AG04450 (cell line): ENCODE results near the gene IKZF3. TPM values are rescaled to one million over a fixed set of nuclear protein-coding genes. Genes with fewer than 3 reads are reported as not detected.
"Not testable (repeated sequence)": the region's sequence is repeated elsewhere in the genome, so short reads cannot be mapped to it uniquely, and the experiment has no call there.

Source experiments
- CTCF ChIA-PET: fragments of 300-600, 350-600 bp; formaldehyde crosslinking; extraction: SDS; loops from one replicate; lab custom pipeline; 2022; ENCODE audit warnings: antibody characterized with exemption, inconsistent platforms; lab: Charles Lee
- POLR2A ChIA-PET: fragments of 350-600 bp; formaldehyde crosslinking; extraction: SDS; loops from one replicate; lab custom pipeline; 2021; ENCODE audit warnings: antibody characterized with exemption, inconsistent platforms; lab: Yijun Ruan, JAX
- DNase-seq: peaks from one replicate; pipeline ENCODE4 v3.0.0-alpha.2; 2011; ENCODE audit warnings: low read depth, low spot score
- H3K27ac ChIP-seq: one replicate; pipeline ENCODE4 v1.5.1; 2012; ENCODE audit warnings: low read depth, low read length, control low read depth
- H3K27me3 ChIP-seq: one replicate; pipeline ENCODE4 v1.6.0; 2012; ENCODE audit warnings: low read length; ENCODE audit not compliant: control insufficient read depth, insufficient read depth
- H3K4me3 ChIP-seq: 2 replicates; pipeline ENCODE4 v1.5.1; 2011; ENCODE audit warnings: mild to moderate bottlenecking, low read depth, low read length, control low read depth
- H3K9me3 ChIP-seq: 2 replicates; pipeline ENCODE4 v1.5.1; 2012; ENCODE audit warnings: low read length; ENCODE audit not compliant: control insufficient read depth, insufficient read depth
- CTCF ChIP-seq: IDR thresholded peaks from 2 replicates; pipeline ENCODE4 v1.5.1; 2011; ENCODE audit warnings: low read depth, low read length, control low read depth, inconsistent platforms
- polyA plus RNA-seq: library from polyadenylated mRNA; depleted of rRNA; stranded (reverse); fragments of >200 nt; gene quantifications from 2 replicates; pipeline ENCODE4 v1.2.3, GENCODE V29; 2011

The IKZF3 gene
- polyA plus RNA-seq, 1 experiment = not detected

GRCh38 chr17:39716073-39716818 is 147.9 kb downstream of the IKZF3 start:
- CTCF ChIA-PET = interaction anchor here (1.0 kb wide), 1 partner anchor 13 kb away, joined by 10 read pairs; no protein-coding TSS in a partner anchor

GRCh38 chr17:39715375-39716072 is 148.6 kb downstream of the IKZF3 start:
- POLR2A ChIA-PET = no interaction called here
- CTCF ChIA-PET = interaction anchor here (1.0 to 1.2 kb wide), 2 partner anchors 14 to 16 kb away, joined by 5 to 10 read pairs; no protein-coding TSS in a partner anchor
- H3K9me3 ChIP-seq = no peaks in the 10 kb centered on the region; the same call in 1 of the 2 replicates
- no peak for DNase-seq
- no peak for TF ChIP-seq CTCF
- no peak overlapping the region for H3K27ac ChIP-seq
- H3K4me3 ChIP-seq = no peak overlapping the region
- H3K27me3 ChIP-seq = no peaks in the 10 kb centered on the region

More at GRCh38 chr17:39716073-39716818, 147.9 kb downstream of the IKZF3 start:
- no peak for TF ChIP-seq CTCF
- Histone ChIP-seq H3K27ac (no peak overlapping the region), H3K9me3 (no peaks in the 10 kb centered on the region; the same call in 1 of the 2 replicates), H3K27me3 (no peaks in the 10 kb centered on the region), H3K4me3 (no peak overlapping the region)
- DNase-seq = no peak
- POLR2A ChIA-PET = no interaction called here

GRCh38 chr17:39714234-39714633 is 149.9 kb downstream of the IKZF3 start:
- Histone ChIP-seq H3K27me3 (no peaks in the 10 kb centered on the region), H3K27ac (no peak overlapping the region), H3K9me3 (no peaks in the 10 kb centered on the region; the same call in 1 of the 2 replicates), H3K4me3 (no peak overlapping the region)
- DNase-seq = no peak
- CTCF ChIA-PET = interaction anchor here (0.7 to 1.2 kb wide), 3 partner anchors 17 to 94 kb away, joined by 3 to 5 read pairs (median 3); no protein-coding TSS in a partner anchor
- no peak for TF ChIP-seq CTCF
- POLR2A ChIA-PET = no interaction called here

DNA sequence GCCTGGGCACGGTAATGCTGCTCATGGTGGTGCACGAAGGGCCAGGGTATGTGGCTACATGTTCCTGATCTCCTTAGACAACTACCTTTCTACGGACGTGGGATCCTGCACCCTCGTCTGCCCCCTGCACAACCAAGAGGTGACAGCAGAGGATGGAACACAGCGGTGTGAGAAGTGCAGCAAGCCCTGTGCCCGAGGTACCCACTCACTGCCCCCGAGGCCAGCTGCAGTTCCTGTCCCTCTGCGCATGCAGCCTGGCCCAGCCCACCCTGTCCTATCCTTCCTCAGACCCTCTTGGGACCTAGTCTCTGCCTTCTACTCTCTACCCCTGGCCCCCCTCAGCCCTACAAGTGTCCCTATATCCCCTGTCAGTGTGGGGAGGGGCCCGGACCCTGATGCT is 152.3 kb downstream of the IKZF3 start:
- no peaks in the 10 kb centered on the region for H3K27me3 ChIP-seq
- H3K27ac ChIP-seq = no peak overlapping the region
- TF ChIP-seq CTCF = no peak
- H3K9me3 ChIP-seq = no peaks in the 10 kb centered on the region; the same call in 1 of the 2 replicates
- H3K4me3 ChIP-seq = no peak overlapping the region
- no peak for DNase-seq
- ChIA-PET POLR2A (no interaction called here), CTCF (no interaction called here)

DNA sequence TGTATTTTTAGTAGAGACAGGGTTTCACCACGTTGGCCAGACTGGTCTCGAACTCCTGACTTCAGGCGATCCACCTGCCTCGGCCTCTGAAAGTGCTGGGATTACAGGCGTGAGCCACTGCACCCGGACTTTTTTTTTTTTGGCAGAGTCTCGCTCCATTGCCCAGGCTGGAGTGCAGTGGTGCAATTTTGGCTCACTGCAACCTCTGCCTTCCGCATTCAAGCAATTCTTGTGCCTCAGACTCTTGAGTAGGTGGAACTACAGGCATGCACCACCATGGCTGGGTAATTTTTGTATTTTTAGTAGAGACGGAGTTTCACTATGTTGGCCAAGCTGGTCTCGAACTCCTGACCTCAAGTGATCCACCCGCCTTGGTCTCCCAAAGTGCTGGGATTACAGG is 153.0 kb downstream of the IKZF3 start:
- not testable (repeated sequence) for H3K9me3 ChIP-seq, H3K27ac ChIP-seq, H3K27me3 ChIP-seq, H3K4me3 ChIP-seq, DNase-seq
- ChIA-PET POLR2A (interaction anchor here (1.2 kb wide), 1 partner anchor 11 kb away, joined by 5 read pairs; the partner anchor contains the start of gene ERBB2), CTCF (interaction anchor here (1.1 kb wide), 1 partner anchor 19 kb away, joined by 8 read pairs; the partner anchor contains the start of gene MIEN1)
